Measurements from ENCODE around the gene CDV3. TPM values are rescaled to one million over a fixed set of nuclear protein-coding genes. Genes with fewer than 3 reads are reported as not detected.
A peak's percentile ranks its signal among the peaks of the same experiment; 100 is the strongest.
"Not testable (repeated sequence)": the region's sequence is repeated elsewhere in the genome, so short reads cannot be mapped to it uniquely, and the experiment has no call there.

The CDV3 gene, protein sequence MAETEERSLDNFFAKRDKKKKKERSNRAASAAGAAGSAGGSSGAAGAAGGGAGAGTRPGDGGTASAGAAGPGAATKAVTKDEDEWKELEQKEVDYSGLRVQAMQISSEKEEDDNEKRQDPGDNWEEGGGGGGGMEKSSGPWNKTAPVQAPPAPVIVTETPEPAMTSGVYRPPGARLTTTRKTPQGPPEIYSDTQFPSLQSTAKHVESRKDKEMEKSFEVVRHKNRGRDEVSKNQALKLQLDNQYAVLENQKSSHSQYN
- 118 and 123 TPM in 2 replicates for total RNA-seq (2014; rRNA removed; shearing (Covaris generic))
- 45.1 and 57.3 TPM in 2 replicates for polyA plus RNA-seq (2014; cell fraction: nucleus; rRNA removed)

DNA sequence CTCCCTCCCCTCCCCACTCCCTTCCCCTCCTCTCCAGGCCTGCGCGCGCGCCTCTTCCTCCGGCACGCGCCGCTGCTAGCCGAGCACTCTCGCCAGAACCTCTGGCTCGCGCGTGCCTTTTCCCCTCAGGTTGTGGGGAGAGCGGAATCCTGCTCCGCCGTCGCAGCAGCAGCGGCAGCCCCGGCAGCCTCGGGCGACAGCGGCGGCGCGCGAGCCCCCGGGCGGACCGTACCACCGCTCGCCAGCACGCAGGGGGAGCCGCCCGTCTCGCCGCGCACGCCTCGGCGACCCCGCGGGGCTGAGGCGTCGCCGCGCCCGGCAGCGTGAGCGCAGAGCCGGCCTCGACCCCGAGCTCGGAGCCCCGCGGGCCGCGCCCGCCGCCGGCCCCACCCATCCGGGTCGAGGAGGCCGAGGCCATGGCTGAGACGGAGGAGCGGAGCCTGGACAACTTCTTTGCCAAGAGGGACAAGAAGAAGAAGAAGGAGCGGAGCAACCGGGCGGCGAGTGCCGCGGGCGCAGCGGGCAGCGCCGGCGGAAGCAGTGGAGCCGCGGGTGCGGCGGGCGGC is at the start of gene CDV3:
CDV3 (plus strand) TSS at position 58 of the 566 bp plus-strand sequence; CDS start at position 417, 359 bp downstream.
- no peak for DNase-seq (ENCODE audit: extremely low read depth, low read depth)

DNA sequence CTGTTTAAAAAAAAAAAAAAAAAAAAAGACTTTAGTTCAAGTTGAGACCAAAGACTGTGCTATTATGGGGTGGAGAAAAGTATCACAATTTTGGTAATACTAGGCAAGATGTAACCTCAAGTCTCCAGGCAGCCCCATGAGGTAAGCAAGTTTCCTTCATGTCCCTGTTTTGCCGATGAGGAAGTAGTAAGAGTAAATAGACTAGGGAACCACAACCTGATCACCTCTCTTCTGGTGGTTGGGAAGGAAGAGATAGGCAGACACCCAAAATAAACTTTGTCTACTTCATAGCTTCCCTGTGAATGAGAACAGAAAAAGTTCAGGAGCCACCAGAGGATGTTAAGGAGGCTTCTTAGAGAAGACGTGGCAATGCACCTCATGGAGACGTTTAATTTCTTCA is 49.7 kb upstream of the CDV3 start:
- not testable (repeated sequence) for DNase-seq (ENCODE audit: extremely low read depth, low read depth)

DNA sequence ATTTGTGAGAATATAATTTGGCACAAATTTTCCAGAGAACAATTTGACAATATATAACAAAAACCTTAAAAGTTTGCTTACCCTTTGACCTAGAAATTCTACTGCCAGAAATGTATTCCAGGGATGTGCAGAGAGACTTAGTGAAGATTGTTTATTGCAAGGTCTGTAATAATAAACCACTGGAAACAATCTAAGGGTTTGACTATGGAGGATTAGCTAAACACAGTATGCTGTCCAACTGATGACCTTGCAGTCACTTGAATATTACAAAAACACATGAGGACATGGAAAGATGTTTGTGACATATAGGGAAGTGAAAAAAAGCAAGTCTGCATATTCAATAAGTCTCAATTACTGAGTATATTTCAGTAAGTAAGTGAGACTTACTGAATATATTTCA is 48.1 kb upstream of the CDV3 start:
- DNase-seq (ENCODE audit: extremely low read depth, low read depth): no peak

DNA sequence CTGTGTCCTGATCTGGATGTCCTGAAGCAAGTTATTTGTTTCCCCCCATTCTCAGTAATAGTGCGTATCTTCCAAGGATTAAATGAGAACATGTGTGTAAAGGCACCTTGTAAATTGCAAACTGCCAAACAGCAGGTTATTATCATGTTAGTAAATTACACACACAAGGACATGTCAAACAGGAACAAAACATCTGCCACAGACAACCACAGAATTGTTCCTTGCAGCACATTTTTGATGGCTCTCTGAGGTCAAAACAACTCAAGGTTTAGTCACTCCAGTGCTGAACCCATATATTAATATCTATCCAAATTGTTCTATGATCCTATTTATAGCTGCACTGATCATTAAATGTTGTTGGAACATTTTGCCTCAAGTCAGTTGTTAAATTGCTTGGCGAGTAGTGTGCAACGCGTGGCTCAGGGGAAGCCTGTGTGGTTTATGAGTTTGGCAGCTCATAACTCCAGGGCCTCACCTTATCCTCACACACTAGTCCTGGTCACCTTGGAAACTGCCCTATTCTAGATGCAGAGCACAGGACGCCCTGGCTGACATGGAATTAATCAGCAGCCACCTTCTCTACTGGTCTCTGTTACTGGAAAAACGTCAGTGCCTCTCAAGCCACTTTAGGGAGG is 46.3 kb upstream of the CDV3 start:
- DNase-seq (ENCODE audit: extremely low read depth, low read depth): no peak

DNA sequence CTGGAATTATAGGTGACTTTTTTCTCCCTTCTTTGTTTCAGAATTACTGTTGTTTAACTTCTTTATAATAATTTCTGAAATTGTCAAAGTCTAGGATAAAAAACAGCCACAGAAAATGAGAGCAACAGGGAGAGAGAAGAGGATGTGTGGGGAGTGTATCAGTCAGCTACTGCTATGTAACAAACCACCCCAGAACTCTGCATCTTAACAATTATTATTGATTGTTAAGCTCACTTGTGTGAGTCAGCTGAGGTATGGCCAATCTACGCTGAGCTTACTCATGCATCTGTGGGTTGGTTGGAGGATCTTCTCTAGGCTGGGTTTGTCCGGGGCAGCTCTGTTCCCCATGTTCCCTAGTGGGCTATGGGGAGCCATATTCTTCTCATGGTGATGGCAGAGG is 43.7 kb upstream of the CDV3 start:
- no peak for DNase-seq (ENCODE audit: extremely low read depth, low read depth)

DNA sequence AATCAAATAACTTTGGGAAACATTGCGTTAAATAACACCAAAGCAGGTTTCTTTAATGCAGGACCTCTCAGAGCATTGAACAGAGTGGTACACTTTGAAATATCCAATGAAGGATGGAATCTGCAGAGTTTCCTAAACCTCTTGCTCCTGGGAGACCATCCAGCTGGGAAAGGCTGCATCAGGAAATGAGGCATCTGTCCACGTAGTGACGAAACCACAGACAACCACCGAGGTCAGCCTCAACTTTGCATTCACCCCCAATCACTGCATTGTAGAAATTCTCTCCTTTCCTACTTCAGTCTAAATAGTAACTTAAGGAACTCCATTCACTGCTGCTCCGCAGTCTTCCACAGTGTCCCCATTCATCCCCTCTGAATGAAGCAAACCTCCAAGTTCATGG is 41.5 kb upstream of the CDV3 start:
- no peak for DNase-seq (ENCODE audit: extremely low read depth, low read depth)

DNA sequence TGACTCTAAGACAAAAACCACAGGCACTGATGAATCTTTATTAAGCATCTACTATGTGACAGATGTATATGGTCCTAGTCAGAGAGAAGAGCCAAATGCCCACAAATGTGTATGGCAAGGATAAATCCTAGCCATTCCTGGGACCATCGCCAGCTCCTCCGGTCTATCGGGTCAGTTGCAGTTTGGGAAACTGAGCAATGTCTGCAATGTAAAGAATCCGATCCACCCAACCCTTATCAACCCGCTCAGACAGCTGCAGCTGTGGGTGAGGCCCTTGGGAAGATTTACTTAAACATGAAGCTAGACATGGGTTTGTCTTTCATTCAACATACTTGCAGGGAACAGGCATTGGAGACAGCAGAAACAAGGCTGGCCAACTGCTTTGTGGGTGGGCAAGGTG is 40.5 kb upstream of the CDV3 start:
- no peak for DNase-seq (ENCODE audit: extremely low read depth, low read depth)

DNA sequence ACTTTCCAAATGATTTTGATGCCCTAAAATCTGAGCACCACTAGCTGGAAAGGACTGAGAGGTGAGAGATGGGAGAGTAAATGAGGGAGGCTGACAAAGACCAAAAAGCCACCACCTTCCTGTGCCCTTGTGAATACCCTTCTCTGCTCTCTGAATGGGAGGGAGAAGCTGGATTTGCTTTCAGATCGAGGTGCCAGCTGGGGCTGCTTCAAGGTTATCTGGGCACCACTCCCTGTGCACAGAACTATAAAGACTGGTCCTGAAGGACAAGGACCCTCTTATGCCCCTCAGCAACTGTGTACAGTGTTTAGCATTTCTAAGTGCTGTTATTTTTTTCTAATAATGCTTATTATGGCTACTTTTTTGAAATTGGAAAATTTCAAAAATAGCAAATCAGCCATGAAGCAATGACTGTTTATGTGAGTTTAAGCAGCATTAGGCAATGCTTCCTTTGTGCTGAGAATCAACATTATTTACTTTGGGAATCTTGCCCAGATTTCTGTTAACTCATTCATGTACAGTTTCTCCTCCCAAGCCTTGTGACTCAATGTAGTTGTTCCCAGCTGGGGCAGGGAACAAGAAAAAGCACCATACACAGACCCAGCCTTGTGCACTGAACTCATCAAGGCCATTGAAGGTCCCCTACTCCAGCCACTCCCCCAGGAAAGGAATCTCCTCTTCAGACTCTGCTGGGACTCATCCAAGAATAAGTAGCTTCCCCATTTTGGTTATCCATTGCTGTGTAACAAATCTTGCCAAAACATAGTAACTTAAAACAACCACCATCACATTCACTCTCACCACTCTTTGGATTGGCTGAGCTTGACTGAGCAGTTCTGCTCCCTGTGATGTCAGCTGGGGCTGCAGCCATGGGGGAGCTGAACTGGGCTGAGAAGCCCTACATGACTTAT is 37.3 kb upstream of the CDV3 start:
- peak; percentile 13 for DNase-seq (ENCODE audit: extremely low read depth, low read depth)

DNA sequence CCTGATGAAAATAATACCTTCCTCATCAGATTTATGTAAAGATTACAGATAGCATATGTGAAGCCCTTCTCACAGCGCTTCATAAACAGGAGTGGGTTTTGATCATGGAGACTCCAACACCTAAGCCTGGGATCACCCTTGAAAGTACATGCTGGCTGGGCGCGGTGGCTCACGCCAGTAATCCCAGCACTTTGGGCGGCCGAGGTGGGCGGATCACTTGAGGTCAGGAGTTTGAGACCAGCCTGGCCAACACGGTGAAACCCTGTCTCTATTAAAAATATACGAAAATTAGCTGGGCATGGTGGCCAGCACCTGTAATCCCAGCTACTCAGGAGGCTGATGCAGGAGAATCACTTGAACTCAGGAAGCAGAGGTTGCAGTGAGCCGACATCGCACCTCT is 36.4 kb upstream of the CDV3 start:
- not testable (repeated sequence) for DNase-seq (ENCODE audit: extremely low read depth, low read depth)

DNA sequence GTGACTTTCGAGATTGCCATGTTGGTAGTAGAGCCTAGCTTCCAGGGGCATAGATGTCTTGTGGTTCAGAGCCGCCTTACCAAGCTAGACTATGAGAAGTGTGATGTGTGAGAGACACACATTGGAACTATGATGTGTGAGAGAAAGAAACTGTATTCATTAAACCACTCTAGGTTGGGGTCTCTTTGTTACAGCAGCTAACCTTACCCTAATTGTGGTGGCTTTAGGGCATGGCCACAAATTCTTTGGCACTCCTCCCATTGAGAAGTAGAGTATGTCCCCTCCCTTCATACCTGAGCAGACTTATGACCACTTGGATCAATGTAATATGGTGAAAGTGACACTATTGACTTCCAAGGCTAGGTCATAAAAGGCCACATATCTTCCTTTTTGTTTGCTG is 35.3 kb upstream of the CDV3 start:
- DNase-seq (ENCODE audit: extremely low read depth, low read depth): no peak

GRCh38 chr3:133540896-133541674 is 32.4 kb upstream of the CDV3 start:
- no peak for DNase-seq (ENCODE audit: extremely low read depth, low read depth)

DNA sequence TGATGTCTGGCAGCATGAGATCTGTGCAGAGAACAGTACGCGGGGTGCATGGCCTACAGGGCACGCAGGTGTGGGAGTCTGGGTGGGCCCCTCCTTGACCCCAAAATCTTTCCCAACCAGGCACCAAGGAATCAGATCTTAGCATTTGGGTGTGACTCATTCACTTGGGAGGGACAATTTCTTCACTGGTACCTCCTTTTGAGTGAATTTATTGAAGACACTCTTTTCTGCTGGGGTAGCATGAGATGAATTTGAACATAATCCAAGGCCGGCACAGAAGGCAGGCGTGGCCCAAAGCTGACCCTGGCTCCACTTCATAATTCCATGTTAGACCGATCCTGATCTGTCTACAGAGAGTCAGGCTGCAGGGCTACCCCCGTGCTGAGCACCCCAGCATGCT is 30.6 kb upstream of the CDV3 start:
- no peak for DNase-seq (ENCODE audit: extremely low read depth, low read depth)

DNA sequence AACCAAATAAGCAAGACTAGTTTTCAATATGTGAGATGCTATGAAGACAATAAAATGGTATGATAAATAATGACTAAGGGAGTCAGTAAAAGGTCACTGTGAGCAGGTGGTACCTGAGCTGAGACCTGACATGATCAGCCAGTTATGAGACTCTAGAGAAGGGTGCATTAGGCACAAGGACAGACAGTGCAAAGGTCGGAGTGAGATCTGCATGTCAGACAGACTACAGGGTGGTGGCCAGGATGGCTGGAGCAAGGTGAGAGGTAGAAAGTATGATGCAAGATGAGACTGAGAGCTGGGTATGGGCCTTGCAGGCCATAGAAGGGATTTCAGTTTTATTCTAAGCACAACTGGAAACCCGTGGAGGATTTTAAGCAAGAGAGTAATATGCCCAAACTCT is 28.5 kb upstream of the CDV3 start:
- not testable (repeated sequence) for DNase-seq (ENCODE audit: extremely low read depth, low read depth)

GRCh38 chr3:133547432-133548041 is 25.9 kb upstream of the CDV3 start:
- no peak for DNase-seq (ENCODE audit: extremely low read depth, low read depth)

DNA sequence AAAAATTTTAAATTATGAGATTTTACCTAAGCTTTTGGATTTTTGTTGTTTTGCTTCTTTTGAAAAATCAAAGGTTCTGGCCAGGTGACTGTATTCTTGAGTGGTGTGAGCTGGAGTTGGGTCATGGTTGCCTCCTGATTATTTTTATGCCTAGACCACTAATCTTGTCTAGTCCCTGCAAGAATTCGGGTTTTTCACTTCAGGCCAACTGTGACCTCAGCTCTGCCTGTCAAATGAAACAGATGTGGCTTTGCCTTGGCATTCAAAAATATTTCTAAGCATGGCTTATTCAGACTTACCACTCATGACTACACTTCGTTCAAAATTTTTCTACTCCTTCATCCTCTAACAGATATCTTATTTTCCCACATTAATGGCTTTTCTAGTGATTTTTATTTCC is 25.4 kb upstream of the CDV3 start:
- no peak for DNase-seq (ENCODE audit: extremely low read depth, low read depth)

GRCh38 chr3:133549565-133549964 is 23.9 kb upstream of the CDV3 start:
- DNase-seq (ENCODE audit: extremely low read depth, low read depth): no peak

GRCh38 chr3:133551589-133551988 is 21.9 kb upstream of the CDV3 start:
- not testable (repeated sequence) for DNase-seq (ENCODE audit: extremely low read depth, low read depth)

GRCh38 chr3:133561679-133562078 is 11.8 kb upstream of the CDV3 start:
- DNase-seq (ENCODE audit: extremely low read depth, low read depth): no peak

- DNase-seq (ENCODE audit: extremely low read depth, low read depth): no peak
Measured at GRCh38 chr3:133562376-133562775, 11.1 kb upstream of the CDV3 start.

DNA sequence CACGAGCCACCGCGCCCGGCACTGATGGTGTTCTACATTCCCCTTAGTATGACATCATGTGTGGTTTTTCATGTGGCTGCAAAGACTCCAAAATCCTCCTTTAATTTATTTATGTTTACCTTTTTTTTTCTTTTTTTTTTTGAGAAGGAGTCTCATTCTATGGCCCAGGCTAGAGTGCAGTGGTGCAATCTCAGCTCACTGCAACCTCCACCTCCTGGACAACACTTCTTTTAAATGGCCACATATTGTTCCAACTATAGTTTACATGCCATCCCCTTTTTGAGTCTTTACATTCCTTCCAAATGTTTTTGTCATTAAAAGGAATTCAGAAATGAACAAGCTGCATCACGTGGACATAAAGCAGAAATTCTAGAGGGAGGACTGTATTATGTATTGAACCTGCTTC is 10.3 kb upstream of the CDV3 start:
- no peak for DNase-seq (ENCODE audit: extremely low read depth, low read depth)
